GM19455 (cell line): ENCODE data around the gene ZSCAN25.
"Not testable (repeated sequence)": the region's sequence is repeated elsewhere in the genome, so short reads cannot be mapped to it uniquely, and the experiment has no call there.

ENCODE experiments used
- ATAC-seq: cut with Tn5 transposase; IDR thresholded peaks from one replicate; pipeline ENCODE4 v1.9.1; 2021; ENCODE audit not compliant: unreplicated experiment

ZSCAN25 gene

DNA sequence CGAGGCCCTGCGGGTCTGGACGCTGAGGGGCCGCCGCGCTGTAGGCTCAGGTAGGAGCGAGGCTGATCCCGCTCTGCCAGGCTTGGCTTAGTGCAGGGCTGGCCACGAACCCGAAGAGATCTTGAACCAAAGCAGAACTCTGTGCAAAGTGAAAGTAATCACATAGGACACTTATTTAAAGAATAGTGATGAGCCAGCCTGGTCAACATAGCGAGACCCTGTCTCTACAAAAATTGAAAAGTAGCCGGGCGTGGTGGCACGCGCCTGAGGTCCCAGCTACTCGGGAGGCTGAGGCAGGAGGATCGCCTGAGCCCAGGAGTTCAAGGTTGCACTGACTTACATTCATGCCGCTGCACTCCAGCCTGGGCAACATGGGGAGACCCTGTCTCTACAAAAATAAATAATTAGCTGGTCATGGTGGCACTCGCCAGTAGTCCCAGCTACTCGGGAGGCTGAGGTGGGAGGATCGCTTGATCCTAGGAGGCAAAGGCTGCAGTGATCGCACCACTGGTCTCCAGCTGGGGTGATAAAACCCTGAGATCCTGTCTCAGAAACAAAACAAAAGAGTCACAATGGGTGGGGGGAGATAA lies 541 bp downstream of the ZSCAN25 start:
- ATAC-seq: no peak

DNA sequence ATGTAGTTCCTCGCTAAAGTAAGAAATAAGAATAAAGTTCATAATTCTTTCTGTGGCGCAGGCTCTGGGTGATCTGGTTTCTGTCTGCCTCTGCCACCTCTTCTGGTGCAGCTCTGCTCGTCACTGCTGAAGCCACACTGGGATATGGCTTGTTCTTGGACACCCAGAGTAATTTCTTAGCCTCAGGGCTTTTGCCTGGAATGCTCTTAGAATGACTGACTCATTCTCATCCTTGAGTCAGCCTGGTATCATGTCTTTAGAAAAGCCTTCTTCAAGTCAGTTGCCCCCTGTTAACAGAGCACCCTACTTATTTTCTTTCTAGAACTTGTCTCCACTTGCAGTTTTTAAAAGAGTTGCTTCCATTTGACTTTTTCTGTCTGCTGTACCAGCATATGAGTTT lies 2.0 kb downstream of the ZSCAN25 start:
- no peak for ATAC-seq

GRCh38 chr7:99619571-99620130 lies 2.9 kb downstream of the ZSCAN25 start:
- ATAC-seq: no peak

- ATAC-seq: no peak
Observed at GRCh38 chr7:99621271-99621670, 4.5 kb downstream of the ZSCAN25 start.

DNA sequence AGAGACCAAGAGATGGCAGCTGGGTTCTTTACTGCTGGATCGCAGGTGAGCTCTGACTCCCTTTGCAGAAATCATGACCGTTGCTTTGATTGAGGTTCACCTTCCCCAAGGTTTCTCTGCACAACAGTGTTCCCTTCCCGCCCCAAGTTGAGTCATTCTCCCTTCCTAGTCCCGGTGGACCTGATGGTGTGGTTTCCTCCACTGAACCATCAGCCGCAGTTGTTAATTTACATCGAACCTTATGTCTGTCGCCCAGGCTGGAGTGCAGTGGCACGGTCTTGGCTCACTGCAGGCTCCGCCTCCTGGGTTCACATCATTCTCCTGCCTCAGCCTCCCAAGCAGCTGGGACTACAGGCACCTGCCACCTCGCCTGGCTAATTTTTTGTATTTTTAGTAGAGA lies 5.8 kb downstream of the ZSCAN25 start:
- no peak for ATAC-seq

GRCh38 chr7:99623091-99623693 lies 6.4 kb downstream of the ZSCAN25 start:
- ATAC-seq: no peak

DNA sequence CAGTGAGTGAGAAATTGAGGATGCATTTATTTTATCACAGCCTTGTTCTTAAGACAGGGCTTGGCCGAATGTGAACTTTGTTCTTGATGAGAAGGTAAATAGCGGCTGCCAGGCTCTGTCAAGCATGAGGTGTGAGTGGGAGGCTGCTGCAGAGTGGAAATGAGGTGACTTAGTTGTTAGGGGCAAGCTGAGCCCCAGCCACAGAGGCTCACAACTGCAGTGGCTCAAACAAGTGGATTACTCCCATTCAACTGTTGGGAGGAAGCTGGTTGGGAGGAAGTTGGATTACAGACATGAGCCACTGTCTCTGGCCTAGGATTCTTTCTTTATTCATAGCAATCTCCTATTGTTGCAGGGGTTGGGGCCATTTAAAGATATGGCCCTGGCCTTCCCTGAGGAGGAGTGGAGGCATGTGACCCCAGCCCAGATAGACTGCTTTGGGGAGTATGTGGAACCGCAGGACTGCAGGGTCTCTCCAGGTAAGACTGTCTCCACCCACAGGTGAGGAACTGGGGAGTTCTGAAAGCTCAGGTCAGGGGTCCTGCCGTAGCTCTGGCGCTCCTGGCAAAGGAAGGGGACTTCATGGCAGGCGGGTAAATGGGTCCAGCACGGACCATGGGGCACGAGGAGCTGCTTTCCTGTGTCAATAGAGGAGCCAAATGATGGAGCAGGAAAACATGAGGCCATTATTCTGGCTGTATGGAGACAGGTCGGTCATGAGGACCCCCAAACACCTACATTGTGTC lies 7.1 kb downstream of the ZSCAN25 start:
- ATAC-seq: no peak

DNA sequence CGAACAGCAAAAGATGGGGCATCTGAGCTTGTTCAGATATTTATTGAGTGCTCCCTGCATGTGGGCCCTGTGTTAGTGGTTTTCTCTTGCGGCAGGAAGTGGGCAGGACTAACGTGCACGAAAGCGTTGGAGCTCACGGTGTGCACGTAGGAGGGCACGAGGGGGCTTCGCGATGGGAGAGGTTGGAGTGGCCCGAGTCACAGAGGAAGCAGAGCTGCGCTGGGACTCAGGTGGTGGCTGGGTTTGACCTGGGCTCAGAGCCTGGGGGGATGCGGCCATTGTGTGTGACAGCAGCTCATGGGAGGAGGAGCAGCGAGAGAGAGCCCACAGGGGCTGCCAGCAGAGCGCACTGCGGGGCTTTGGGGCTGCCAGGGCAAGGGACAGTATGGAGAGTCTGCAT lies 7.7 kb downstream of the ZSCAN25 start:
- no peak for ATAC-seq

GRCh38 chr7:99625321-99625720 lies 8.6 kb downstream of the ZSCAN25 start:
- no peak for ATAC-seq

GRCh38 chr7:99625961-99626360 lies 9.2 kb downstream of the ZSCAN25 start:
- no peak for ATAC-seq

DNA sequence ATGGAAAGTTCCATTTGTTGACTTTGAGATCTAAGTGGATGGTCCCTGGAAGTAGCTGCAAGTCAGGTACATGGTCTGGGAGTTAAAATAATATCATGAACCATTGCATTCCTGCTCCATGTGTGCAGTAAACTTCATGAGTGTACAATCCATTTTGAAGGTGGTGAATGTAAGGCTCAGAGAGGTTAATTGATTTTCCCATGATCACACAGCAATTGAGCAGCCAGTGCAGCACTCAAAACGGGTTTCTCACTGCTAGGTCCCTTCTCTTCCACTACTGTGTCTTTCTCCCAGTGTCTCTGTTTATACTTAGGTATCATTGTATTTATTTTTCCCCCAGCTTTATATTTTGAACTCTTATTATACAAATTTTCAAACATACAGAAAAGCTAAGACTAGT lies 9.9 kb downstream of the ZSCAN25 start:
- ATAC-seq: no peak

GRCh38 chr7:99627513-99627912 lies 10.8 kb downstream of the ZSCAN25 start:
- no peak for ATAC-seq

DNA sequence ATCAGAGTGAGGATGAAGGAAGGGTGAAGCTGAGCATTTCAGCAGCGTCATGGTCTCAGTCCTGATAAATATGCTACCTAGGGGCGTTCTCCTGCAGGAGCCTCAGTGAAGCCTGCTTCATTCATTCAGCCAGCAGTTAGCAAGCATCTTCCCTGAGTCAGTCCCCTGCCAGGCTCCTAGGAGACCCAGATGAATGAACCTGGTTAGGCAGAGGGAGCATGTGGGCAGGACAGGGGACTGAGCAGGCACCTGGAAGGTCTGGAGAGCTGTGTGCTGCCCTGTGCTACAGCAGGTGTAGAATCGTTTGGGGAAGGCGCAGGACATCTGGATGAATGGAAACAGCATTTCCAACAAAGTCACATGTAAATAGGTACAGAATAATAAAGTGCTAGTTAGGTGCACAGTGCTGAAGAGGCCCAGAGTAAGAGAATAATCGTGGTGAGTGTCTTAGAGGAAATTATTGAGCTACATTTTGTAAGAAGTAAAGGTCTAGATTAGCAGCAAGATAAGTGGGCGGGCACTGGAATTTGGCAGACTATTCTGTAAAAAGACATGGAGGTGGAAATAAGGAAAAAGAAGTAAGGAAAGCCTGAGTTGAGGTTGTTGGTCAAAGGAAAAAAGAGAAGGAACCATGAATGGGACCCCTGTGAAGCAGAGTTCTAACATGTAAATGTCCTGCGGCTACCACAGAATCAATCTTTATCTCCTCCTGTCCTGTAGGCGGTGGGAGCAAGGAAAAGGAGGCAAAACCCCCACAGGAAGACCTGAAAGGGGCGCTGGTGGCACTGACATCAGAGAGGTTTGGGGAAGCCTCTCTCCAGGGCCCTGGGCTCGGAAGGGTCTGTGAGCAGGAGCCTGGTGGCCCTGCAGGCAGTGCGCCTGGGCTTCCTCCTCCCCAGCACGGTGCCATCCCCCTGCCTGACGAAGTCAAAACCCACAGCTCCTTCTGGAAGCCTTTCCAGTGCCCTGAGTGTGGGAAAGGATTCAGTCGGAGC lies 12.0 kb downstream of the ZSCAN25 start:
- ATAC-seq: no peak

GRCh38 chr7:99629643-99630042 lies 12.9 kb downstream of the ZSCAN25 start:
- ATAC-seq: no peak

DNA sequence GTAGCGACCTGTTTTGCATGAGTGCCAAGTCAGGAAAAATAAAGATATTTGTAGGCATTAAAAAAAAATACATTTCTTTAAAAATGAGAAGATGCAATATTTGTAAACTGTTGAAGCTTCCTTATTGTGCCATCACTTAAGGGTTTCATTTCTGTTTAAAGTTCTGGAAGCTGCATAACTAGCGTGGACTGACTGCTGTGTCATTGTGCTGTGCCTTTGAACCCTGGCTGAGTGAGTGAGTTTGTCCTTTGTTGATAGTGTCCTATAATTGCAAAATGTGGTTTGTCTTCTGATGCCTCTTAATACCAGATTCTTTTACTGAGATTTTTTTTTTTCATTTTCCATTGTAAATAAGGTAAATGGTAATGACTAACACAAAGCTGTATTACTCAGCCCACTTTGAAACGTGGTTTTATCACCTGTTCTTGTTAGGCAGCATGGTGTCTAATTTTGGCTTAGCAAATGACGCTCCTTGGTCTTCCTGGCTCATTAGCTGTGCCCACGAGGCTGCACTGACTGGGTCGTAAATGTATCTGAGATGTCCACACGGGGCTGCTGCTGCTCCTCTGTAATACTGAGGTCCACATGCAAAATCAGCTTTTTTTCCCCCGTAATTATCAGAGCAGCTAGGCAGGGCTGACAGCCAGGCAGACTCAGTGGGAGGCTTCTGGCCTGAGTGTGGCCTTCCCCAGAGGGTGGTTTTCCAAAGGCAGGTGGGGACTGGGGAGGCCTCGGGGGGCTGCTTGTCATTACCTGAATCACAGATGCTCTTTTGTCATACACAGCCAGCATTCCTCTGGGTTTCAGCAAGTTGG lies 14.8 kb downstream of the ZSCAN25 start:
- no peak for ATAC-seq

GRCh38 chr7:99637414-99637813 lies 20.7 kb downstream of the ZSCAN25 start:
- not testable (repeated sequence) for ATAC-seq

DNA sequence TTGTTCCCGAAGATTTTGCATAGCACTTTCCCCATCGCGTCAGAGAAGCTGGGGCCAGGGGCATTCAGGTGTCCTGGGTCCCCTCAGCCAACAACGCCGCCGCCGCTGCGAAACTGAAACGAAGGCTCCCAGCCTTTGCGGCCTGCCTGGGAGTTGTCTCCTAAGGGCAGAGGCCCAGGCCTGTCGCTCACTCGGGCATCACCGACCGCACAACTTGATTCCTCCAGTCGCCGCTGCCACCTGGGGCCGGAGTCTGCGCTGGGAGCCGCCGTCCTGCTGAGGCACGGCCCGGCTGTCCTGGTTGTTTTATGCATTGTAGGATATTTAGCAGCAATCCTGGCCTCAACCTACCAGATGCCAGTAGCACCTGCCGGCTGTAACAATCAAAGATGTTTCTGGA lies 22.0 kb downstream of the ZSCAN25 start:
- ATAC-seq: no peak

GRCh38 chr7:99639267-99639666 lies 22.5 kb downstream of the ZSCAN25 start:
- ATAC-seq: no peak

DNA sequence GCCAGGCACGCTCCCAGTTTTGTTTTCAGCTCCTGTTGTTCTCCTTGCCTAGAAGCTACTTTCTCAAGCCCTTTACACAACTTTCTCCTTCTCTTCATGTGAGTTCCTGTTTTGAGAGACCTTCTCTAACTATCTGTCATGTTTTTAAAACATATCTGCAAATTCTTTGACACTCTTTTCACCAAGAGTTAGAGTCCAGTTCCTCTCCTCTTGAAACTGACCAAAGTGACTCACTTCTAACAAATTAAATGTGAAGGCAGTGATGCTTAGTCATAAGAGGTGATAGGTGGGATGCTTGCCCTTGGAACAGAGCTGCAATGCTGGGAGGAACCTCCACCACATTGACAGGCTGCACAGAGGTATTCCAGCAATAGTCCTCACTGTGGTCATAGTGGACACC lies 25.3 kb downstream of the ZSCAN25 start:
- no peak for ATAC-seq

GRCh38 chr7:99643464-99643863 lies 26.7 kb downstream of the ZSCAN25 start:
- no peak for ATAC-seq
